Fibroblast of skin of back (primary cell): Measurements from ENCODE around the gene NSMCE3. TPM values are rescaled to one million over a fixed set of nuclear protein-coding genes. Genes with fewer than 3 reads are reported as not detected.
A peak's percentile ranks its signal among the peaks of the same experiment; 100 is the strongest.

Experiments
- DNase-seq: peaks from one replicate; pipeline ENCODE4 v3.0.0-alpha.2; 2013
- polyA plus RNA-seq, 2 experiments: library from polyadenylated mRNA; unstranded; fragments of 120-200 nt; gene quantifications; one replicate each; pipeline ENCODE4 v1.2.1, GENCODE V29; 2013; ENCODE audit not compliant: insufficient read length in 2 of 2

NSMCE3 gene
- polyA plus RNA-seq (2013, experiment 1 of 2; ENCODE audit: insufficient read length) = 8.2 TPM
- polyA plus RNA-seq (2013, experiment 2 of 2; ENCODE audit: insufficient read length) = 6.8 TPM

DNA sequence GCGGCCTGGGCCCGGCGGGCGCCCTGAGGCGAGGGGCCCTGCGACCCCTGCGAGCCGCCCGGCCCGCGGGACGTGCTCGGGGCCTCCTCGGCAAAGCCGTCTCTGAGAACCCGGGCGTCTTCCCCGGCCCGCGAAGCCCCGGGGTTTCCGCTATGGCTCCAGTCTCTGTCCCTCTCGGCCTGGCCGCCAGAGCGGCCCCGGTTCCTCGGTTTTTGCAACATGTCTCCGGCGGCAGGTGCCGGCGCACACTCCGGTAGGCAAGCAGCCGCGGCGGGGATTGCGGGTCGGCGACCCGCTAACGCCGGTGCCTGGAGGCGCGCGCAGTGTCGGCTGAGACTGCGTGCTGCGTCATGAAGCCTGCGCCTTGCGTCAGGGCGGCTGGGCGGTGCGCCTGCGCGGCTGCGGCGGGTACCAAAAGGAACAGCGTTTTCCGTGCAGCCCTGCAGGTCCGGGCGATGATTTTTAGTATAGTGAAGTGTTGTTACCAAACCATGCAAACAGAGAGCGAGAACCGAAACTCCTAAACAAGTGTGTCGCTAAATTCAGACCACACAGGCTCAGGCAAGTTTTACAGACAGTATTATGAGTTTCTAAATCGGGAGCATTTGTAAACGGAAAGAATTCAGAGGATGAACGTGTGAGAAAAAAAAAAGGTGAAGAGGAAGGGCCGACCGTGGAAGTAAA, at the start of gene NSMCE3:
Gene NSMCE3, minus strand, starts transcription at position 338 of the 684 bp plus-strand sequence. Its CDS starts 117 bp downstream, at position 221.
- peak; percentile 87 for DNase-seq

DNA sequence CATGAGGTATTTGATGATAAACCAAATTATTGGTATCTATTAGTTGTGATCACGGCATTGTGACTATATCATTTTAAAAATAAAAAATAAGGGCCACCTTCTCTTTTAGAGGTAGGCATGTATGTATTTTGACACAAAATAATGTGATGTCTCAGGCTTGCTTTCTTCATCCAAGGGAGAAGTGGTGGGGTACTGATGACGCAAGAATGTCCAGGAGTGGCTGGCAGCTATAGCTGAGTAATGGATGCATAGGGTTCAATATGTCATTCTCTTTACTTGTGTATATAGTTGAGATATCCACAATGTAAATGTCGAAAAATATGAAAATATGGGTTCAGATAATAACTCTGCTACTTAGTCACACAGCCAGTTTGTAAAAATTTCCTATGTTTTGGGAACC, 46.8 kb upstream of the NSMCE3 start:
- DNase-seq = no peak

- DNase-seq = peak; percentile 74
Observed at GRCh38 chr15:29312387-29312786, 42.8 kb upstream of the NSMCE3 start.

DNA sequence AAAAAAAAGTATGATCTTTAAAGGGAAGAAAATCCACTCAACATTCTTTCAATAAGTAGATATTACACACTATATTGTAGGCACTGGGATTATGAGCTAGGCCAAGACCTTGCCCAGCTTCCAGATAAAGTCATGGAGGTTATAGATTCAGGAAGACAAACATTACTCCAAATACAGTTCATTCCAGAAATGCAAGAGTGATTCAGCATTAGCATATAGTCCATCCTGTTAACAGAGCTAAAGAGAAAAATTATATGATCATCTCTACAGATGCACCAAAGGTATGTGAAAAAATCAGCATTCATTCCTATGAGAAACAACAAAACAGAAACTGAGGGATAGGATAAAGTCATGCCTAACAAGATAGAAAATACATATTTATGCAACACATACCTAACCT, 42.1 kb upstream of the NSMCE3 start:
- peak; percentile 64 for DNase-seq

DNA sequence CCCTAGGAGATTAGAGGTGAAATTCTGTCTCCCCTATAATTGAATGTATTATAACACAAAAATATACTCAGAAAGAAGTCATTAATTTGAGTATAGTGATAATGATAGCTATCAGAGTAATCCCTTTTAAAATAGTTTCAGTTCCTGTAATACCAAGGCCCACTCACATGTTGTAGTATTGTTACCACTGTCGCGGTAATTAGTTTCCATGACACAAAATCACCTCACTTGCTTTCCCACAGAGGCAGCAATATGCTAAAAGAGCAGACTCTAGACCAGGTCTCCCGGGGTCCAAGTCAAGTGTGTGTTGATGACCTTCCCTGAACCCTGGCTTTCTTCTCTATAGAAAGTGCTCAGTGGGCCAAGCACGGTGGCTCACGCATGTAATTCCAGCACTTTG, 39.5 kb upstream of the NSMCE3 start:
- no peak for DNase-seq

DNA sequence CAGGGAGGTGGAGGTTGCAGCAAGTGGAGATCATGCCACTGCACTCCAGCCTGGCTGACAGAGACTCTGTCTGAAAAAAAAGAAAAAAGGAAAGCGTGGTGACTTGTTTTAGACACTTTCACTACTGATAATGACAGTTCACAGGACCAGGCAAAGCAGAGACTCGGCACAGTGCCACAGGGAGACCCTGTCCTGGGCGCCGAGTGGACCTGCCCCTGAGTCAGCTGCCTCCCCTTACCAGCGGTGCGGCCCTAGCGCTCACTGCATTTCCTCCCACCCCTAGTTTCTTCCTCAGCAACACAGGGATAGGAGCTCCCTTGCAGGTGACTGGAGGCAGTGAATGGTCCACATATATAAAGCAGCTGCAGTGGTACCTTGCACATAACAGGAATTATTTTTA, 38.7 kb upstream of the NSMCE3 start:
- DNase-seq = no peak

- DNase-seq = no peak
Observed at GRCh38 chr15:29305556-29305955, 35.9 kb upstream of the NSMCE3 start.

- no peak for DNase-seq
Observed at GRCh38 chr15:29302871-29303270, 33.2 kb upstream of the NSMCE3 start.

- no peak for DNase-seq
Observed at GRCh38 chr15:29299784-29300183, 30.2 kb upstream of the NSMCE3 start.

DNA sequence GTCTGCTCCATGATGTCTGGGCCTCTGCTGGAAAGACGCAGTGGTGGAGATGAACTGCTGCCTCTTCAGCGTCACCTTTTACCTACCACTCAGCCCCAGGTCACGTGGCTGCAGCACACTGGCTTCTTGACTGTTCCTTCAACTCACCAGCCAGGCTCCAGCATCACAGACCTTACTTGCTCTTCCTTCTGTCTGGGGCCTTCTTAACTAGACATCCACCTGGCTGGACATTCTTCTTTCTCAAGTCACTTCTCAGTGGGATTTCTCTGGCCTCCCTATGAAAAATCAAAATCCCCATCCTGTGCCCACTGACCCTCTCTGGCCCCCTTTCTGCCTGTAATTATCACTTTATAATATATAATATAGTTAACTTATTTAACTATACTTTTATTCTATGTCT, 29.7 kb upstream of the NSMCE3 start:
- DNase-seq = no peak

GRCh38 chr15:29294732-29295325, 25.2 kb upstream of the NSMCE3 start:
- DNase-seq = no peak

GRCh38 chr15:29291067-29291845, 21.6 kb upstream of the NSMCE3 start:
- DNase-seq = no peak

- DNase-seq = no peak
Observed at GRCh38 chr15:29289173-29289572, 19.6 kb upstream of the NSMCE3 start.

DNA sequence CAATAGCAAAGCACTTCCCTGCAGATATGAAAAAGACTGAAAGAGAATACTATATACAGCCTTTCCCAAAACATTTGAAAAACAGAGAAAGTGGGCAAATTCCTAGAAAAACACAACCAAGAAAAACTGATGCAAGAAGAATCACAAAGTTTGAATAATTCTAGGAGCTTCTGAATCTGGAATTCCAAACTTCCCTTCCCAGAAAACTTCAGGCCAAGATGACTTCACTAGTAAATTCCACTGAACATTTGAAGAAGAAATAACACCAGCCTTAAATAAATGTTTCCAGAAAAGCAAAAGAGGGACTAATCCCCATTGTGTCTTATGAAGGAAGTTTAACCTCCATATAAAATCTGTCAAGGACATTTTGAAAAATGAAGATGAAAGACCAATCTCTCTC, 15.8 kb upstream of the NSMCE3 start:
- DNase-seq = peak; percentile 59

- no peak for DNase-seq
Observed at GRCh38 chr15:29283381-29283780, 13.8 kb upstream of the NSMCE3 start.

DNA sequence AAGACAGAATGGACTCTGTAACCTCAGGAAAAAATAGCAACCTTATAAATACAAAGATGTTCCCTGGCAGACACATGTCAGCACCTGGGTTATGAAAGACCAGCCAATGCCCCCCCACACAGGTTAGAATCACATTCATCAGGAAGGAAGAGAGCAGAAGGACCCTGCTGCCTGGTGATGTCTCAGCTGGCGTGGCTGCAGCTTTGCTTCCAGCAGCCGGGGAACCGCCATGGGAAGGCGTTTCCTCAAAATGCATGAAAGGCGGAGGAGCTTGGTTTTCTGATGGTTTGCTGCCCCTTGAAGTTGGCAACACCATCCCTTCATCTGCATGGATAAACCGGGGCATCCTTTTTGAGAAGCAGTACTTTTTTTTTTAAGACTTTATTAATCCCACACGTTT, 10.9 kb upstream of the NSMCE3 start:
- DNase-seq = no peak

DNA sequence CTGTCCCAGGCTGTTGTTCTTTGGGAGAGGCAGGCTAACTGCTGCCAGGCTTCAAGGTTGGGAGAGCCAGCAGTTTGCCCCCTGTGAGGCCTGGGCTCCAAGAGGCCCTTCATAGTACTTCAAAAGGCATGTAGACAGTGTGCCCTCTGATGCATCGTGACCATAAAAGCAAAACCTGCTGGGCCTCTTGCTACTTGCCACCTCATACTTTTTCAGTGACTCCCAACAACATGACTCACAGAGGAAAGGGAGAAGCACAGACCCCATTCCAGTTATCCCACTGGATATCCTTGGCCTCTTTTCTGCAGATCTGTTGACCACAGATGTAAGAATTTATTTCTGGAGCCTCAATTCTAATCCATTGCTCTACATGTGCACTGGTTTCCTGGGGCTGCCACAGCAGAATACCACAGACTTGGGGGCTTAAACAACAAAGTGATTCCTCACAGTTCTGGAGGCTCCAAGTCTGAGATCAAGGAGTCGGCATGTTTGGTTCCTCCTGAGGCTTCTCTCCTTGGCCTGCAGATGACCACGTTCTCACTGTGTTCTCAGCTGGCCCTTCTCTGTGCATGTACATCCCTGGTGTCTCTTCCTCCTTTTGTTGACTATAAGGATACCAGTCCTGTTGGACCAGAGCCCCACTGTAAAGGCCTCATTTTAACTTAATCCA, 8.9 kb upstream of the NSMCE3 start:
- DNase-seq = peak; percentile 99

GRCh38 chr15:29276366-29276765, 6.7 kb upstream of the NSMCE3 start:
- peak; percentile 11 for DNase-seq

- DNase-seq = no peak
Observed at GRCh38 chr15:29275855-29276254, 6.2 kb upstream of the NSMCE3 start.

- no peak for DNase-seq
Observed at GRCh38 chr15:29274946-29275345, 5.3 kb upstream of the NSMCE3 start.

- no peak for DNase-seq
Observed at GRCh38 chr15:29272219-29272618, 2.6 kb upstream of the NSMCE3 start.

GRCh38 chr15:29270976-29271375, 1.4 kb upstream of the NSMCE3 start:
- peak; percentile 66 for DNase-seq
